T-helper 1 cell treated with Interleukin-12 subunit alpha and Interleukin-12 subunit beta and Interleukin-4 antibody, amounts not matched to agents 30 μg/mL and 1 μg/mL, for 36 hours (primary cell): ENCODE results near the gene TCF7L1.
"Not testable (repeated sequence)": the region's sequence is repeated elsewhere in the genome, so short reads cannot be mapped to it uniquely, and the experiment has no call there.

Experiments
- H3K27ac Mint-ChIP-seq: one replicate; pipeline ENCODE4 v1.8.0; 2021; ENCODE audit warnings: mild to moderate bottlenecking, mixed read lengths
- H3K27me3 Mint-ChIP-seq: one replicate; pipeline ENCODE4 v1.8.0; 2021; ENCODE audit warnings: low read depth, mixed read lengths
- H3K36me3 Mint-ChIP-seq: one replicate; pipeline ENCODE4 v1.8.0; 2021; ENCODE audit warnings: low read depth, mixed read lengths
- H3K4me1 Mint-ChIP-seq: one replicate; pipeline ENCODE4 v1.8.0; 2021; ENCODE audit warnings: low read depth, mixed read lengths
- H3K4me3 Mint-ChIP-seq: one replicate; pipeline ENCODE4 v1.8.0; 2021; ENCODE audit warnings: mild to moderate bottlenecking, moderate library complexity, mixed read lengths
- H3K9me3 Mint-ChIP-seq: one replicate; pipeline ENCODE4 v1.8.0; 2021; ENCODE audit warnings: mixed read lengths

Gene TCF7L1

DNA sequence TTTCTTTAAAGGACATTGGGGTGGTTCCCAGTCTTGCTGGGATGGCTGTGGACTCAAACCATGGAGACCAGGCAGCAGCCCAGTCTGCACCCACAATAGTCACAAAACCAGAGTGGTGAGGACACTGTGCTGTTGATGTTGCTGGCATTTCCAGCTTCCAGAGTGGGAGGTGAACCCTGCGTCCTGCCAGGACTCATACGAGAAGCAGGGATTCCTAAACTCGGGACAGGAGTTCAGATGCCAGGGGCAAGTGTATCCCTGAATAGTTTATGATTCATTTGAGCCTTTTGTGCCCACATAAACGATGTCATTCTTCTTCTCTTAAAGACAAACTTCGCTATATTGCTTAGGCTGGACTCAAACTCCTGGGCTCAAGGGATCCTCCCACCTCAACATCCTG is 62.8 kb downstream of the TCF7L1 start:
- peaks cover 7% of the 10 kb centered on the region for H3K27me3 Mint-ChIP-seq
- H3K4me3 Mint-ChIP-seq = no peak overlapping the region
- no peaks in the 10 kb centered on the region for H3K36me3 Mint-ChIP-seq
- no peak overlapping the region for H3K27ac Mint-ChIP-seq
- no peaks in the 10 kb centered on the region for H3K4me1 Mint-ChIP-seq
- H3K9me3 Mint-ChIP-seq = no peaks in the 10 kb centered on the region

DNA sequence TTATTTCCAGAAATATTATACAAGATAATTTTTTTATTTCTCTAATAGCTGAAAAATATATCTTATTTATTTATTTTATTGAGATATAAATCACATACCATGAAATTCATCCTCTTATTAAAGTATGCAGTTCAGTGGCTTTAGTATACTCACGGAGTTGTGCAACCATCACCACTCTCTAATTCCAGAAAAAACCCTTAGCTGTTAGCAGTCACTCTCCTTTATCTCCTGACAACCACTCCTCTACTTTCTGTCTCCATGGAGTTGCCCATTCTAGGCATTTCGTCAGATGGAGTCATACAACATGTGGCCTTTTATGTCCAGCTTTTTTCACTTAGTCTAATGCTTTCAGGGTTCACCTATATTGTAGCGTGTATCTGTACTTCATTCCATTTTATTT is 66.5 kb downstream of the TCF7L1 start:
- Mint-ChIP-seq H3K27ac (no peak overlapping the region), H3K36me3 (no peaks in the 10 kb centered on the region), H3K4me3 (no peak overlapping the region), H3K4me1 (no peaks in the 10 kb centered on the region), H3K9me3 (no peaks in the 10 kb centered on the region), H3K27me3 (peaks cover 8% of the 10 kb centered on the region)

DNA sequence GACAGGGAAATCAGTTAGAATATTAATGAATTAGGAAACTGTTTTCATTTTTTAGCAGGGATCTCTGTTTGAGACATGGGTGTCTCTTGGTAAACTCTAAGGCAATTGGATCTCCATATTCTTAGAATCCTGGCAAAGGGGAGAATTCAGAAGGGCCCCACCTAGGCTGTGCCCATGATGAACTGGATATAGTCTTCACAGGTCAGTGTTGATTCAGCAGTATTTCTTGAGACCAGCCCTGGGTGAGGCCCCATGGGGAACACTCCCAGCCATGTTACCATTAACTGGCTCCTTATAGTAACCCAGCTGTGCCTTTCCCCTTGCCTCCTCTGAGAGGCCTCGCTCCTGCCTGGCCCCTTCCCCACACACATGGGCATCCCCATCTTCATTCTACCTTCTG is 76.7 kb downstream of the TCF7L1 start:
- Mint-ChIP-seq H3K27ac (no peak overlapping the region), H3K36me3 (no peaks in the 10 kb centered on the region), H3K9me3 (no peaks in the 10 kb centered on the region), H3K4me3 (no peak overlapping the region), H3K27me3 (peaks cover 9% of the 10 kb centered on the region), H3K4me1 (no peaks in the 10 kb centered on the region)

DNA sequence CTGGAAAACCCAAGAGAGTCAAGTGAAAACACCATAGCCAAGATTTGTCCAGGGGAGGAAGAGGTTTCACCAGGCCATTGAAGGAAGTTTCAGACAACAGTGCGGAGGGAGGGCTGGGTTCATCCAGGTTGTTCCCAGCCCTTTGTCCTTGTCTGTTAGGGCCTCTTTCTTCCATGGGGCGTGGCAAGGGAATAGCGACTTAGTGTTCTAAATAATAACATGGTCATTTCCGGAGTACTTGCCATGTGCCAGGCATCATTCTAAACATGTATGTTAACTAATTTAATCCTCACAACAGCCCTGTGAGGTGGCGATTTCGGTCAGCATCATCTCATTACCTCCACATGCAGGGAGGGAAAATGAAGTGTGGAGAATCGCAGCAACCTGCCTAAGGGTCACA is 77.3 kb downstream of the TCF7L1 start:
- no peaks in the 10 kb centered on the region for H3K36me3 Mint-ChIP-seq
- no peak overlapping the region for H3K4me3 Mint-ChIP-seq
- H3K9me3 Mint-ChIP-seq = no peaks in the 10 kb centered on the region
- H3K4me1 Mint-ChIP-seq = no peaks in the 10 kb centered on the region
- no peak overlapping the region for H3K27ac Mint-ChIP-seq
- H3K27me3 Mint-ChIP-seq = peaks cover 9% of the 10 kb centered on the region

GRCh38 chr2:85211606-85212005 is 78.4 kb downstream of the TCF7L1 start:
- not testable (repeated sequence) for H3K4me1 Mint-ChIP-seq, H3K36me3 Mint-ChIP-seq, H3K27ac Mint-ChIP-seq, H3K9me3 Mint-ChIP-seq, H3K27me3 Mint-ChIP-seq, H3K4me3 Mint-ChIP-seq

DNA sequence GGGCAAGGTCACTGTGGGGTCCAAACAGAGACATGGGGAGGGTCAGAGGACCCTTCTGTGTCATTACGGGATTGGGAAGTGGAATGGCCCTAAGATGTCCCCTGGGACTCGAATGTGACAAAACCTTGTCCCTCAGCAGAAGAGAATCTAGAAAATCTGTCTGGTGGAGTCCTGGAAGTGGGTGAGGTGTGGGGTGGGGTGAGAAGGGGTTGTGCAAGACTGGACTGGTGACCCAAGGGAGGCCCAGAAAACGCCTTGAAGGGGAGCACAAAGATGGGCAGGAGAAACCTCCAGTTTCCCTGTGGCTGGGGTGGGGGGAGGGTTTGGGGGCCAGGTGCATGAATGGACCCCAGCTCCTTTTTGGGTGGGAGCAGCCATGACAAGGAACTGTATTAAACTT is 79.6 kb downstream of the TCF7L1 start:
- no peak overlapping the region for H3K4me3 Mint-ChIP-seq

DNA sequence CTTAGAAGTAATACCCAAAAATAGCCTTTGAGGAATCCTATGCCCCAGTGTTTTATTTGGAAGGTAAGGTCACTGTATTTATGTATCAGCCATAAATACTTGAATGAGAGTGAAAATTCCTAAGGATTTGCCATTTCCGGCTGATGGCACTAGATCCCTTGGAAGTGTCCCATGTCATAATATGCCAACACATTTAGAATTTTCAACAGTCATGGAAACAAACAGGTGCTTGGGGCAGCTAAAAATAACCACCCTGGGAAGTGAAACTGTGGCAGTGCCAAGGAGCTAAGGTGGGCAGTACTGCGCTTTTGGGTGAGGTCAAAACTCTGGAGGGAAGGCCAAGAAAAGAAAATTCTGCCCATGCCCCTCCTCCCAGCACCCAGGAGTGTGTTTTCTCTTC is 80.2 kb downstream of the TCF7L1 start:
- Mint-ChIP-seq H3K36me3 (no peaks in the 10 kb centered on the region), H3K9me3 (no peaks in the 10 kb centered on the region), H3K27me3 (peaks cover 14% of the 10 kb centered on the region)

More for the DNA sequence above, 79.6 kb downstream of the TCF7L1 start:
- Mint-ChIP-seq H3K27ac (no peak overlapping the region), H3K27me3 (peaks cover 18% of the 10 kb centered on the region), H3K36me3 (no peaks in the 10 kb centered on the region), H3K9me3 (no peaks in the 10 kb centered on the region), H3K4me1 (peaks cover 2% of the 10 kb centered on the region)

DNA sequence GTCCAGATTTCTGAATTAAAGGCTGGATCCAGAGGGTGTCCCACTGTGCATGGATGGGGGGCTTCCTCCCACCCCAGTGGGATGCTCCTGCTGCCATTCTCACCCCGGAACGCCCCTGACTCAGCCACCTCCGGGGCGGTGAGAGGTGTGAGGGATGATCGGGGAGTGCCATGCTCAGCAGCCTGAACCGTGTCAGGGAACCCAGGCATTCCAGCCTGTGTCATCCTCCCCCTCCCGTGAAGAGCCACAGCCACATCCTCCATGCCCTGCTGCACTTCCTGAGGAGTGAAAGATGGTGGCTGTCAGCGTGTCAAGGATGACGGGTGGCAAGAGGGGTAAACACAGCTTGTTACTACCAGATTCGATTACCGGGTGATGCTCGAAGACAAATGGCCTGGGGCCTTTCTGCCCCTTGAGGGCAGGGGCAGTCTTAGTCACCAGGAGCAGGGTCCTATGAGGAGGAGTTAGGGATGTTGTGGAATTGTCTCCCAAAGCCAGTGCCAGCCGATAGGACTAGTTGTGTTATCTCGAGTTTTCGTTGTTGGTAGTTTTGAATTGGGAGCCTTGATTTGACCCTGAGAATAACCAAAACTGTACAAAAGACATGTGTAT is 80.8 kb downstream of the TCF7L1 start:
- Mint-ChIP-seq H3K9me3 (no peaks in the 10 kb centered on the region), H3K27me3 (peaks cover 13% of the 10 kb centered on the region), H3K4me1 (peaks cover 2% of the 10 kb centered on the region), H3K4me3 (no peak overlapping the region), H3K27ac (no peak overlapping the region), H3K36me3 (no peaks in the 10 kb centered on the region)

More for the DNA sequence above, 80.2 kb downstream of the TCF7L1 start:
- peaks cover 2% of the 10 kb centered on the region for H3K4me1 Mint-ChIP-seq
- no peak overlapping the region for H3K4me3 Mint-ChIP-seq
- no peak overlapping the region for H3K27ac Mint-ChIP-seq

- no peaks in the 10 kb centered on the region for H3K9me3 Mint-ChIP-seq
- H3K27me3 Mint-ChIP-seq = peaks cover 18% of the 10 kb centered on the region
These were observed 81.9 kb downstream of the TCF7L1 start for GRCh38 chr2:85215081-85215447.

GRCh38 chr2:85215448-85216401 is 82.5 kb downstream of the TCF7L1 start:
- Mint-ChIP-seq H3K4me1 (peaks cover 2% of the 10 kb centered on the region), H3K36me3 (no peaks in the 10 kb centered on the region), H3K27me3 (peaks cover 18% of the 10 kb centered on the region), H3K27ac (no peak overlapping the region), H3K4me3 (no peak overlapping the region), H3K9me3 (no peaks in the 10 kb centered on the region)

More at GRCh38 chr2:85215081-85215447, 81.9 kb downstream of the TCF7L1 start:
- no peaks in the 10 kb centered on the region for H3K36me3 Mint-ChIP-seq
- peaks cover 2% of the 10 kb centered on the region for H3K4me1 Mint-ChIP-seq
- H3K27ac Mint-ChIP-seq = no peak overlapping the region
- H3K4me3 Mint-ChIP-seq = no peak overlapping the region

DNA sequence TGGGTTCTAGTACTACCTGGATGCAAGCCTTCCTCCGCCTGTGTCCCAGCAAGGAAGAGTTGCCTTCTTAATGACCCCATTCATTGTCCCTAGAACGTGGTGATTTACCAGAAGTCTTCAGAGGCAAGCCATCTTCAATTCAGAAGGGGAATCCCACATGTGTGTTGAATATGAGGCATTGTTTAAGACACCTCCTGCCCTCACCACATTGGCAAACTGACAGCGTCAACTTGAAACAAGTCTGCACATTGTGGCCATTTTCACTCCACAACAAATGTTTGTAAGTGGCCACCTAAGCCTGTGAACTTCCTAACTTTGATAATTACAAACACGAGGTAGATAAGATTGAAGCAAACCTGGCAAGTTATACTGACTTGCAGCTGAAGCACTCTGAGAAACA is 83.7 kb downstream of the TCF7L1 start:
- no peak overlapping the region for H3K27ac Mint-ChIP-seq
- no peaks in the 10 kb centered on the region for H3K9me3 Mint-ChIP-seq
- peaks cover 26% of the 10 kb centered on the region for H3K27me3 Mint-ChIP-seq
- H3K36me3 Mint-ChIP-seq = no peaks in the 10 kb centered on the region
- no peak overlapping the region for H3K4me3 Mint-ChIP-seq
- peaks cover 2% of the 10 kb centered on the region for H3K4me1 Mint-ChIP-seq

- Mint-ChIP-seq H3K4me3 (no peak overlapping the region), H3K36me3 (no peaks in the 10 kb centered on the region), H3K9me3 (no peaks in the 10 kb centered on the region), H3K27ac (no peak overlapping the region), H3K4me1 (peaks cover 2% of the 10 kb centered on the region), H3K27me3 (peaks cover 30% of the 10 kb centered on the region)
These were observed 88.0 kb downstream of the TCF7L1 start for GRCh38 chr2:85221067-85221691.

DNA sequence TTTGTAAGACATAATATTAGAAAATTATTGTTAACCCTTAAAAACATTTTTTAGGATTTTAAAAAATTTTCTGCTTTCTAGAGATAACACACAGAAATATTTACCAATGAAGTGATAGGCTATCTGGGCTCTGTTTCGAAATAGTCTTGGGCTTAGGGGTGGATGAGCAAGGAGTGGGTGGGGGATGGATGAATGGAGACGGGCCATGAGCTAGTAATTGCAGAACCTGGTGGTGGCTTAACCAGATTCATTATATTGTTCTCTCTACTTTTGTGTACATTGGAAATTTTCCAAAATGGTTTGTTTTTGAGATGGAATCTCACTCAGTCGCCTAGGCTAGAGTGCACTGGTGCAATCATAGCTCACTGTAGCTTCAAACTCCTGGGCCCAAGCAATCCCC is 89.6 kb downstream of the TCF7L1 start:
- H3K4me1 Mint-ChIP-seq = no peaks in the 10 kb centered on the region
- no peak overlapping the region for H3K27ac Mint-ChIP-seq
- no peaks in the 10 kb centered on the region for H3K9me3 Mint-ChIP-seq
- H3K4me3 Mint-ChIP-seq = no peak overlapping the region
- H3K27me3 Mint-ChIP-seq = peaks cover 31% of the 10 kb centered on the region
- no peaks in the 10 kb centered on the region for H3K36me3 Mint-ChIP-seq

- H3K27me3 Mint-ChIP-seq = peaks cover 23% of the 10 kb centered on the region
- H3K27ac Mint-ChIP-seq = no peak overlapping the region
- no peak overlapping the region for H3K4me3 Mint-ChIP-seq
- H3K4me1 Mint-ChIP-seq = no peaks in the 10 kb centered on the region
- no peaks in the 10 kb centered on the region for H3K36me3 Mint-ChIP-seq
- no peaks in the 10 kb centered on the region for H3K9me3 Mint-ChIP-seq
These were observed 93.6 kb downstream of the TCF7L1 start for GRCh38 chr2:85226783-85227182.
